Neuron (in vitro differentiated cells): Measurements from ENCODE around the gene LGALS7.
"Not testable (repeated sequence)": the region's sequence is repeated elsewhere in the genome, so short reads cannot be mapped to it uniquely, and the experiment has no call there.

Experiments used
- H2AFZ ChIP-seq: one replicate; pipeline ENCODE4 v1.6.1; 2013; ENCODE audit warnings: low read depth, mild to moderate bottlenecking, inconsistent platforms, low read length, moderate library complexity
- H3K27me3 ChIP-seq: one replicate; pipeline ENCODE4 v1.6.1; 2013; ENCODE audit warnings: low read length; ENCODE audit not compliant: insufficient read depth
- H3K36me3 ChIP-seq: one replicate; pipeline ENCODE4 v1.6.1; 2013; ENCODE audit warnings: low read length; ENCODE audit not compliant: insufficient read depth
- H3K4me1 ChIP-seq: one replicate; pipeline ENCODE4 v1.6.1; 2013; ENCODE audit warnings: low read length; ENCODE audit not compliant: insufficient read depth
- H3K4me3 ChIP-seq: 2 replicates; pipeline ENCODE4 v1.5.1; 2013; ENCODE audit warnings: mild to moderate bottlenecking, low read length, moderate library complexity
- H3K9me3 ChIP-seq: one replicate; pipeline ENCODE4 v1.6.1; 2013; ENCODE audit warnings: low read length

The LGALS7 gene

DNA sequence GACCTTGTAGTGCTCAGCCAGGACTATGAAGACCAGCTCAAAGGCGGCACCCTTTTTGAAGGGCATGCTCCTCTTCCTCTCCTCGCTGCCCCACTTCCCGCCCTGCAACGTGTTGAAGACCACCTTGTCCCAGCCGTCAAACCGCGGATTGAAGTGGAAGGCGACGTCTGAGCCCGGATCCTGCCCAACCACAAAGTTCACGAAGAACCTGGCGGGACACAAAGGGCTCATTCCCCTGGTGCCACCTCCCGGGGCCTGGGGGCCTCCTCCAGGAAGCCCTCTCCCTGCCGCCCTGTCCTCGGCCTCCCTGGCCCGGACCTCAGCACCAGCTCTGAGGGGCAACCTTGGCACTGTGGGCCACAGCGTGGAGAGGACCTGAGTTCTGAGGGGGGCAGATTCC lies 35.4 kb upstream of the LGALS7 start:
- no peak overlapping the region for H2AFZ ChIP-seq
- no peaks in the 10 kb centered on the region for H3K27me3 ChIP-seq
- no peaks in the 10 kb centered on the region for H3K9me3 ChIP-seq
- no peaks in the 10 kb centered on the region for H3K36me3 ChIP-seq
- H3K4me1 ChIP-seq: no peaks in the 10 kb centered on the region
- no peak overlapping the region for H3K4me3 ChIP-seq

DNA sequence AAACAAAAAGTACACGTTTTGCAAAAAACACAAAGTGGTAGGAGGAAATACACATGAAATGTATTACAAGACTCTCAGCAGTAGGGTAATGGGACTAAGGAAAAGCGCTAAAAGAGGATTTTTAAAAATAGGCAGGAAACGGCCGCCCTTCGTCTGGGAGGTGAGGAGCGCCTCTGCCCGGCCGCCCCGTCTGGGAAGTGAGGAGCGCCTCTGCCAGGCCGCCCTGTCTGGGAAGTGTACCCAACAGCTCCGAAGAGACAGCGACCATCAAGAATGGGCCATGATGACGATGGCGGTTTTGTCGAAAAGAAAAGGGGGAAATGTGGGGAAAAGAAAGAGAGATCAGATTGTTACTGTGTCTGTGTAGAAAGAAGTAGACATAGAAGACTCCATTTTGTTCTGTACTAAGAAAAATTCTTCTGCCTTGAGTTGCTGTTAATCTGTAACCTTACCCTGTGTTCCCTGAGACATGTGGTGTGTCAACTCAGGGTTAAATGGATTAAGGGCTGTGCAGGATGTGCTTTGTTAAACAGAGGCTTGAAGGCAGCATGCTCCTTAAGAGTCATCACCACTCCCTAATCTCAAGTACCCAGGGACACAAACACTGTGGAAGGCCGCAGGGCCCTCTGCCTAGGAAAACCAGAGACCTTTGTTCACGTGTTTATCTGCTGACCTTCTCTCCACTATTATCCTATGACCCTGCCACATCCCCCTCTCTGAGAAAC lies 34.2 kb upstream of the LGALS7 start:
- H3K4me3 ChIP-seq, H3K9me3 ChIP-seq, H3K27me3 ChIP-seq, H3K36me3 ChIP-seq, H2AFZ ChIP-seq, H3K4me1 ChIP-seq: not testable (repeated sequence)

DNA sequence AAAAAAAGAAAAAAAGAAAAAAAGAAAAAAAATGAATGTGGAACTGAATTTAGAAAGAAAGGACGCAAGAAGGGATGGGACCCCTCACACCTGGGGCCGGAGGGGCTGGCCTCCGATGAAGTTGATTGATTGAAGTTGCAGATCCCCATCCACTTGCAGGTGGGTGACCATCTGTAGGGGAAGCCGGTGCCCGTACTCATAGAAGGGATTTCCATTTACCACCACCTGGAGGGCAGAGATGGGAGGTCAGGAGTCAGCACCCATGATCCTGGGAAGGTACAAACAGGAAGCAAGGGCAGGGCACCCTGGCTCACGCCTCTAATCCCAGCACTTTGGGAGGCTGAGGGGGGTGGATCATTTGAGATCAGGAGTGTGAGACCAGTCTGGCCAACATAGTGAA lies 33.1 kb upstream of the LGALS7 start:
- Histone ChIP-seq H3K4me3 (no peak overlapping the region), H3K36me3 (no peaks in the 10 kb centered on the region), H3K9me3 (no peaks in the 10 kb centered on the region), H2AFZ (no peak overlapping the region), H3K4me1 (no peaks in the 10 kb centered on the region), H3K27me3 (no peaks in the 10 kb centered on the region)

DNA sequence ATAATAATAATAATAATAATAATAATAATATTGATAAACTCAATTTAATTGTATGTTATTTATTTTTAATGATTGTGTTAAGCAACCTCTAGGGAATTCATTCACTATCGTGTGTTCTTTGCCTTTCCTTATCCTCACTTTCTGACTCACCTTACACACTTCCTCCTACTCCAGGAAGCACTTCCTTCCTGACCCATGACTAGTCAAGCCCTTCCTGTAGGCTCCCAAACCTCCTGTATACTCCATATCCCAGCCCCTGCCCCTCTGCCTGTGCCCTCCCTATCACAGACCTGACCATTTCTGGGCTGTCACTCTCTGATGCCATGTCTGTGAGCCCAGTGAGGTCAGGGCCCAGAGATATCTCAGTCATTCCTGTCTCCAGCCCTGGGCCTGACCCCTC lies 31.9 kb upstream of the LGALS7 start:
- Histone ChIP-seq H3K9me3 (no peaks in the 10 kb centered on the region), H3K36me3 (no peaks in the 10 kb centered on the region), H3K4me3 (no peak overlapping the region), H3K4me1 (no peaks in the 10 kb centered on the region), H2AFZ (no peak overlapping the region), H3K27me3 (no peaks in the 10 kb centered on the region)

DNA sequence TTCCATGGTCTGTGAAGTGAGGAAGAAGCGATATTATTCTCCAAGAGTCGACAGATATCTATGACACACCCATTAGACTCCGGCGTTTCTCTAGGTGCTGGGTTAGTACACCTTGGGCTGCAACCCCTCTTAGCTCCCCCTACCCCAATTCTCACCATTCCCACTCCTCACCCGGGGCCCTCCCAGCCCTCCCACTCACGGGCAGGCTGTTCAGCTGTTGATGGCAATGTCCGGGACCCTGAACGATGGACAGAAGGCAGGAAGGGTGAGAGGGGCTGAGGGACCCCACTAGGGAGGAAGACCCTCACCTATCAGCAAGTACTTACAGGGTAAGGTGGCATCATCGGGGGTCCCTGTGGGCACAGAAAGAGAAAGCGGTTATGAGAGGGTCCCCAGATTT lies 30.2 kb upstream of the LGALS7 start:
- Histone ChIP-seq H2AFZ (no peak overlapping the region), H3K4me1 (no peaks in the 10 kb centered on the region), H3K36me3 (no peaks in the 10 kb centered on the region), H3K4me3 (no peak overlapping the region), H3K9me3 (no peaks in the 10 kb centered on the region), H3K27me3 (no peaks in the 10 kb centered on the region)

DNA sequence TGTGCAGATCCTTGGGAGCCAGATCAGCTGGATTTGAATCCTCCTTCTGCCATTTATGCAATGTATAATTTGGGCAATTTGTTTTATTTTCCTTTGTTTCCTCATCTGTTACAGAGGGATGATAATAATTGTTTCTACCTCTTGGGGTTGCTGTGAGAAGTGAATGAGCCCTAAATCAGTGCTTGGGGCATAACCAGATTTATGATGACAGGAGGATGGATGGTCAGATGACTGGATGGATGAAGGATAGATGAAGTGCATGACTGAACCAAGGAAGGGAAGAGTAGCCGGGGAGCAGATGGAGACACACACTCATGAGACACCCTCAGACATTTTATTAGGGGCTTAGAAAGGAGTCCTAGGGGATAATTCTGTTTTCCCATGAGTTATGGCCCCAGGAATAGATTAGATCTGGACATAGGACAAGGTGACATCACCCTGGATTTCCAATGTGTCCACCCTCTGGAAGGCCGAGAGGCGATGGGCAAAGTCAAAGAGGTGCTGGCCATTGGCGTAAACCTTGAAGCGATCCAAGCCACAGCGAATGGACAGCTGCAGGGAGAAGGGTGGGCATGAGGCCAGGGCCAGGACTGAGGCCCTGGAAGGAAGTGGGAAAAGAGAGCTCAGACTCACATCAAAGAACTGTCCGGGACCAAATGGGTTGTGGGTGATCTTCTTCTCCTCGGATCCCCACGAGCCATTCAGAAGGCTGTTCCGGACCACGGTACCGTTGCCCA lies 28.2 kb upstream of the LGALS7 start:
- Histone ChIP-seq H3K36me3 (no peaks in the 10 kb centered on the region), H2AFZ (no peak overlapping the region), H3K9me3 (no peaks in the 10 kb centered on the region), H3K27me3 (no peaks in the 10 kb centered on the region), H3K4me3 (no peak overlapping the region), H3K4me1 (no peaks in the 10 kb centered on the region)

DNA sequence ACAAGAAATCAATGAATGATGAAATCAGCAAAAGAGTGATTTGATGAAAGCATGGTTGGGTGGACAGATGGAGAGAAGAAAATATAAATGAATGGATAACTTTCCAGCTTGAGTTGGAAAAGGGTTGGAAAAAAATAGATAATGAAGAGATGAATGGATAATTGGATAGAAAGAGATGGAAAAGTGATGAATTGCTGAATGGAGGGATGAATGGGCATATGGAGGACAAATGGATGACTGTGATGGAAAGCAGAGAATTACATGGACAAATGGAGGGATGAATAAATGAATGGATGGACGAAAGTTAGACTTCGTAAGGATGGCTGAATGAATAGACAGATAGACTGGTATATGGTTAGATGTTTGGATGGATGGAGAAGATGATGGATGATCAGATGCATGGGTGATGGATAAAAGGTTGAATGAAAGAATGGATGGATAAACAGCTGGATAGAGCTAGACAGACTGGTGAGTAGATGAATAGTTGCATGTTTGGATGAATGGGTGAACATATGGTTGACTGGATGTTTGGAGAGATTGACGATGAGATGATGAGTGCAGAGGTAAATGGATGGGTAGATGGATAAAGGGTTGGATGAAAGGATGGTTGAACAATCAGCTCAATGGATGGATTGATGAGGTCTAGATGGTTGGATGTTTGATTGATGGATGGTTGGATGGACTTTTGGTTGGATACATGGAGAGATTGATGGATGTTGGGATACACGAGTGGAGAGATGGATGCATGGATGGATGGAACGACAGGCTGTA lies 27.4 kb upstream of the LGALS7 start:
- no peaks in the 10 kb centered on the region for H3K27me3 ChIP-seq
- H3K9me3 ChIP-seq: no peaks in the 10 kb centered on the region
- H3K36me3 ChIP-seq: no peaks in the 10 kb centered on the region
- no peaks in the 10 kb centered on the region for H3K4me1 ChIP-seq
- no peak overlapping the region for H3K4me3 ChIP-seq
- no peak overlapping the region for H2AFZ ChIP-seq

DNA sequence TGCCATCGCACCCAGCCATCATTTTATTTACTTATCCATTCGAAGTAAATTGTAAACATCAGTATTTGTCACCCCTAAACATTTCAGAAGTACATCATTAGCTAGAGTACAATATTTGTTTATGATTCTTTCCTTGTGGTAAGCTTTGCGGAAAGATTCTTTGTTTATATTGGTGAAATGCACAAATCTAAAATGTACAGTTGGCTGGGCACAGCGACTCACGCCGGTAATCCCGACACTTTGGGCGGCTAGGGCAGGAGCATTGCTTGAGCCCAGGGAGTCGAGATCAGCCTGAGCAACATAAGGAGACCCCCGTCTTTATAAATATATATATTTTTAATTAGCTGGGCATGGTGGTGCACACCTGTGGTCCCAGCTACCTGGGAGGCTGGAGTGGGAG lies 25.8 kb upstream of the LGALS7 start:
- no peak overlapping the region for H3K4me3 ChIP-seq
- no peaks in the 10 kb centered on the region for H3K4me1 ChIP-seq
- no peak overlapping the region for H2AFZ ChIP-seq
- no peaks in the 10 kb centered on the region for H3K36me3 ChIP-seq
- H3K9me3 ChIP-seq: no peaks in the 10 kb centered on the region
- H3K27me3 ChIP-seq: no peaks in the 10 kb centered on the region

DNA sequence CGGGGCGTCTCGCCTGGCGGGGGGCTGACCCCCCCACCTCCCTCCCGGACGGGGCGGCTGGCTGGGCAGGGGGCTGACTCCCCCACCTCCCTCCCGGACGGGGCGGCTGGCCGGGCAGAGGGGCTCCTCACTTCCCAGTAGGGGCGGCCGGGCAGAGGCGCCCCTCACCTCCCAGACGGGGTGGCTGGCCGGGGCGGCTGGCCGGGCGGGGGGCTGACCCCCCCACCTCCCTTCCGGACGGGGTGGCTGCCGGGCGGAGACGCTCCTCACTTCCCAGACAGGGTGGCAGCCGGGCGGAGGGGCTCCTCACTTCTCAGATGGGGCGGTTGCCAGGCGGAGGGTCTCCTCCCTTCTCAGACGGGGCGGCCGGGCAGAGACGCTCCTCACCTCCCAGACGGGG lies 24.5 kb upstream of the LGALS7 start:
- H3K9me3 ChIP-seq, H3K36me3 ChIP-seq, H3K27me3 ChIP-seq, H3K4me3 ChIP-seq, H3K4me1 ChIP-seq, H2AFZ ChIP-seq: not testable (repeated sequence)

DNA sequence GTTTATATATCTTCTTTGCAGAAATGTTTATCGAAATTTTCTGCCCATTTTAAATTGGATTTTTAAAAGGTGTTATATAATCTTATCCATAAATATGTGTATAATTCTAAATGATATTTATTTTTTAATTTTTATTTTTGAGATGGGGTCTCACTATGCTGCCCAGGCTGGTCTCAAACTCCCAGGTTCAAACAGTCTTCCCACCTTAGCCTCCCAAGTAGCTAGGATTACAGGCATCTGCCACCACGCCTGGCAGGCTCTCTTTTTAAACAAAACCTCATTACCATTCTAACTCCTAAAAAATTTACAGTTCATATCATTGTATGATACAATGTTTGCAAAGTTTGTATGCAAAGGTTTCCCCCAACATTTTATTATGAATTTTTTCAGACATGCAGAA lies 22.8 kb upstream of the LGALS7 start:
- peaks cover 1% of the 10 kb centered on the region for H3K9me3 ChIP-seq
- no peak overlapping the region for H2AFZ ChIP-seq
- no peak overlapping the region for H3K4me3 ChIP-seq
- H3K27me3 ChIP-seq: peaks cover 2% of the 10 kb centered on the region
- no peaks in the 10 kb centered on the region for H3K4me1 ChIP-seq
- H3K36me3 ChIP-seq: no peaks in the 10 kb centered on the region

DNA sequence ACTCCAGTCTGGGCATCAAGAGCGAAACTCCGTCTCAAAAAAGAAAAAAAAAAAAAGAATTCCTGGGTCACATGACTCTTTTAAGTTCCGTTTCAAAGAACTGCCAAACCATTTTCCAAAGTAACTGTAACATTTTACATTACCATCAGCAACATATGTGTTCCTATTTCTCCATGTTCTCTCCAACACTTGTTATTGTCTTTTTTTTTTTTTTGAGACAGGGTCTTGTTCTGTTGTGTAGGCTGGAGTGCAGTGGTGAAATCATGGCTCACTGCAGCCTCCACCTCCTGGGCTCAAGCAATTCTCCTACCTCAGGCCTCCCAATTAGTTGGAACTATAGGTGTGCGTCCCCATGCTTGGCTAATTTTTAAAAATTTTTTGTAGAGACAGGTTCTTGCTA lies 22.2 kb upstream of the LGALS7 start:
- H2AFZ ChIP-seq: no peak overlapping the region
- peaks cover 2% of the 10 kb centered on the region for H3K27me3 ChIP-seq
- peaks cover 1% of the 10 kb centered on the region for H3K9me3 ChIP-seq
- H3K4me3 ChIP-seq: no peak overlapping the region
- H3K36me3 ChIP-seq: no peaks in the 10 kb centered on the region
- H3K4me1 ChIP-seq: no peaks in the 10 kb centered on the region

DNA sequence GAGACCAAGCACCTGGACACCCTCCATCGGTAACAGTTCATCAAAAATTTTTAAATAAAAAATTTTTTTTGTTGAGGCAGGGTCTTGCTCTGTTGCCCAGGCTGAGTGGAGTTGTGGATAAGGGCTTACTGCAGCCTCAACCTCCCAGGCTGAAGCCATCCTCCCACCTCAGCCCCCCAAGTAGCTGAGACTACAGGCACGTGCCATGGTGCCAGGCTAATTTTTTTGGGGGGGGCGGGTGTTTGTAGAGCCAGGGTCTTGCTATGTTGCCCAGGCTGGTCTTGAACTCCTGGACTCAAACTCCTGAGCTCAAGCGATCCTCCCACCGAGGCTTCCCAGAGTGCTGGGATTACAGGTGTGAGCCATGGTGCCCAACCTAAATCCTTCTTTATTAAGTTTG lies 20.4 kb upstream of the LGALS7 start:
- no peak overlapping the region for H2AFZ ChIP-seq
- H3K4me1 ChIP-seq: no peaks in the 10 kb centered on the region
- peaks cover 2% of the 10 kb centered on the region for H3K27me3 ChIP-seq
- H3K36me3 ChIP-seq: no peaks in the 10 kb centered on the region
- H3K4me3 ChIP-seq: no peak overlapping the region
- peaks cover 1% of the 10 kb centered on the region for H3K9me3 ChIP-seq

DNA sequence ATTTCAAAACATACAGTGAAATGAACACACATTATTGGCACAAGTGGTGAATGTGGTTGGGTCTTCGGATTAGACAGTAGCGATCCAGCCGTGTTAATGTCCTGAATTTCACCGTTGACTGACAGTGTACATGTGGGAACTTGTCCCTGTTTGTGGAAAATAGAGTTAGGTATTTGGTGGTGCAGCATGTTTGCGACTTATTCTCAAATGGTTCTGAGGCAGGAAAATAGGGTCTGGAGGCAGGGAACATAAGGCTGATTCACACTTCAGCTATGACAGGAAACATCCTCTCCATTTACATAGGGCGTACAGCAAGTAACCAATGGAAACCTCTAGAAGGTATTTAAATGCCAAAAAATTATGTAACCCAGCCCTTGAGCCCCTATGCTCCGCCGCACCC lies 19.9 kb upstream of the LGALS7 start:
- Histone ChIP-seq H3K4me1 (no peaks in the 10 kb centered on the region), H3K4me3 (no peak overlapping the region), H3K9me3 (peaks cover 1% of the 10 kb centered on the region), H3K36me3 (no peaks in the 10 kb centered on the region), H2AFZ (no peak overlapping the region), H3K27me3 (peaks cover 2% of the 10 kb centered on the region)
